Measurements from ENCODE around the gene IL1F10.

DNA sequence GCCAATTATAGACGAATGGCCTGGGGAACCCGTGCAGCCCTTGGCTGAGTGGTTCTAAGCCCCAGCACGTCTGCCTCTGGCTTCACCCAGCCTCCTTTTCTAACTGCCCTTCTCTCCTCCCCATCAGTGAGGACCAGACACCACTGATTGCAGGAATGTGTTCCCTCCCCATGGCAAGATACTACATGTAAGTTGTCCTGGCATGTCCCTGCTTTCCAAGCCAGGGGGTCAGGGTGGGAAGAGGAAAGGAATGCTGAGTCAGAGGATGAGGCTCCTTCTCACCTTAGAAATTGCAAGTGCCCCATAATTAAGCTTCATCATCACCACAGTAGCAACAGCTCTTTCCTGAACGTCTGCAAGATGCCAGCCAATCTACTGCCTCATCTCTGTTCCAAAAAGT, 4.8 kb downstream of the IL1F10 start:
- TF ChIP-seq, protein P1, sequence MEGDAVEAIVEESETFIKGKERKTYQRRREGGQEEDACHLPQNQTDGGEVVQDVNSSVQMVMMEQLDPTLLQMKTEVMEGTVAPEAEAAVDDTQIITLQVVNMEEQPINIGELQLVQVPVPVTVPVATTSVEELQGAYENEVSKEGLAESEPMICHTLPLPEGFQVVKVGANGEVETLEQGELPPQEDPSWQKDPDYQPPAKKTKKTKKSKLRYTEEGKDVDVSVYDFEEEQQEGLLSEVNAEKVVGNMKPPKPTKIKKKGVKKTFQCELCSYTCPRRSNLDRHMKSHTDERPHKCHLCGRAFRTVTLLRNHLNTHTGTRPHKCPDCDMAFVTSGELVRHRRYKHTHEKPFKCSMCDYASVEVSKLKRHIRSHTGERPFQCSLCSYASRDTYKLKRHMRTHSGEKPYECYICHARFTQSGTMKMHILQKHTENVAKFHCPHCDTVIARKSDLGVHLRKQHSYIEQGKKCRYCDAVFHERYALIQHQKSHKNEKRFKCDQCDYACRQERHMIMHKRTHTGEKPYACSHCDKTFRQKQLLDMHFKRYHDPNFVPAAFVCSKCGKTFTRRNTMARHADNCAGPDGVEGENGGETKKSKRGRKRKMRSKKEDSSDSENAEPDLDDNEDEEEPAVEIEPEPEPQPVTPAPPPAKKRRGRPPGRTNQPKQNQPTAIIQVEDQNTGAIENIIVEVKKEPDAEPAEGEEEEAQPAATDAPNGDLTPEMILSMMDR (IDR thresholded peaks at IDR 0.05): no peak
- TF ChIP-seq POLR2A (IDR thresholded peaks at IDR 0.05) (no peak), POLR2AphosphoS5 (IDR thresholded peaks at IDR 0.05) (no peak)
